Measurements from ENCODE around the gene GRHPR. TPM values are rescaled to one million over a fixed set of nuclear protein-coding genes. Genes with fewer than 3 reads are reported as not detected.

Gene GRHPR
- total RNA-seq, 1 experiment from 2014 or later, result 54.8 TPM

DNA sequence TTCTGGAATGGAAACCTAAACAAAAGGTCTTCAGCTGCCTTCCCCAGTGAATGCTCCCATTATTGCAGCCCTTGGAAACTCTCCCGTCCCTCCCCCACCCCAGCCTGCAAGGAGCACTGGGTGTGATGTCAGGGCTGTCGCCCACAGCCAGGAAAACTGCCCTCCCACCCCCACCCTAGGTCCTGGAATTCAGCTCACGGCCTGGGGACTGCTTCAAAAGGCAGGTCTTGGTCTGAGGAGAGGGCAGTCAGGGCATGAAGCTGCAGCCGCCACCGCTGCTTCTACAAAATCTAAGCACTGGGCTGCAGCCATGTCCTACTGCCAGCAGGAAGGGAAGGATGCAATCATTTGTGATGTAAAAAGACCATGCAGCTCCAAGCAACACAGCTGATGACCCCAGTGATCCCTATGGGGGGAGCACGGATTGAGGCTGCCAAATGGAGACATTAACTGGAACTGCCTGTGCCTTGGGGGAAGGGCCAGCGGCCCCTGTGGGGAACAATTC lies 11.4 kb downstream of the GRHPR start:
- in situ Hi-C loops (cut with HindIII; ENCODE audit: low pct_unique_long_range_greater_than_20kb, low sequenced_read_pairs), result no loop called here
- DNase-seq (ENCODE audit: low read depth), result no peak

GRCh38 chr9:37436540-37436939 lies 14.0 kb downstream of the GRHPR start:
- in situ Hi-C loops (cut with HindIII; ENCODE audit: low pct_unique_long_range_greater_than_20kb, low sequenced_read_pairs), result no loop called here
- no peak for DNase-seq (ENCODE audit: low read depth)

DNA sequence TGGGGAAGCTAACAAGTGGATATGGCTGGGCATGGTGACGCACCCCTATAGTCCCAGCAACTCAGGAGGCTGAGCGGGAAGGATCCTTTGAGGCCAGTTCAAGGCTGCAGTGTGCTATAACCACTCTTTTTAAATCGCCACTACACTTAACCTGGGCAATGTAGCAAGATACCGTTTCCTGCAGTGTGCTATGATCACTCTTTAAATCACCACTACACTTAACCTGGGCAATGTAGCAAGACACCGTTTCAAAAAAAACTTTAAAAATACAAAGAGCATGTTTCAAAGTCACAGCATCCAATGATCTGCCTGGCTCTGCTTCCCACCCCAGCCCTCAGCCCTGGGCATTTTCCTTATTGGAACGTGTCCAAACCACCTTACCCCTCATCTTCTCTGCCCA lies 14.5 kb downstream of the GRHPR start:
- in situ Hi-C loops (cut with HindIII; ENCODE audit: low pct_unique_long_range_greater_than_20kb, low sequenced_read_pairs), result no loop called here
- DNase-seq (ENCODE audit: low read depth), result no peak

- no peak for DNase-seq (ENCODE audit: low read depth)
- in situ Hi-C loops (cut with HindIII; ENCODE audit: low pct_unique_long_range_greater_than_20kb, low sequenced_read_pairs), result no loop called here
Measured at GRCh38 chr9:37437621-37438020, 15.1 kb downstream of the GRHPR start.

DNA sequence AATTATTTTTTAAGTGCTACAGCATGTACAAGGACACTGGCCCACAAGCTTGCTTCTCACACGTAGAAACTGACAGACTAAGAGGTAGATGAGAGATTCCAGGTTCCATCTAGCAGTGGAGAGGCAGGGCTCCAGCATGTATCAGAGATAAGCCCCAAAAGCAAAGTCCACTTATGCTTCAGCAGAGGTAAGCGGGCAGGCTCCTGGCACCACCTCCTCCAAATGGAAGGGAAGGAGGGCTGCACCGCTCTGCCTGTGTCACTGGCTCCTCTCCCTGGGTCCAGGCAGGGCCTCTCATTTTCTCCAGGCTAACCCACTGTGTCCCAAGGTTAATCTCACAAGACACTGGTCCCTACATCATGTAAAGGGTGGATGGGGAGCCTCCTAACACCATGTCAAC lies 15.9 kb downstream of the GRHPR start:
- no peak for DNase-seq (ENCODE audit: low read depth)
- in situ Hi-C loops (cut with HindIII; ENCODE audit: low pct_unique_long_range_greater_than_20kb, low sequenced_read_pairs), result no loop called here

GRCh38 chr9:37441776-37442370 lies 19.4 kb downstream of the GRHPR start:
- in situ Hi-C loops (cut with HindIII; ENCODE audit: low pct_unique_long_range_greater_than_20kb, low sequenced_read_pairs), result no loop called here
- DNase-seq (ENCODE audit: low read depth), result no peak

DNA sequence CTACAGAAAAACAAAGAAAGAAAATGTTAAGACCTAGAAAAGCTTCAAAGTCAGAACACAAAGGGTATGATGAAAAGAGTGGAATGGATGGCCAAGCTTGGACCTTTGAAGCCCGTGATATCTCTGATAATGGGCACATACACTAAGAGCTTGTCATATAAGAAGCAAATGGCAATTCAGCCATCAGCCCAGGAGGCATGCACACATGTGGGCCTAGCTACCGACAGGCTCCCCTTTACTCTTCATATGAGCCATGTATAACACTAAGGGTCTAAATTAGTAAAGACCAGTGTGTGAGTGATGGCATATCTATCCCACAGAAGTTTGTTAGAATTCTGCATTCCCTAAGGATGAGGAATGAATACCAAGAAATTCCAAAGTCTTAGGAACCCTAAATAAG lies 20.1 kb downstream of the GRHPR start:
- in situ Hi-C loops (cut with HindIII; ENCODE audit: low pct_unique_long_range_greater_than_20kb, low sequenced_read_pairs), result no loop called here
- no peak for DNase-seq (ENCODE audit: low read depth)

GRCh38 chr9:37443566-37443965 lies 21.1 kb downstream of the GRHPR start:
- in situ Hi-C loops (cut with HindIII; ENCODE audit: low pct_unique_long_range_greater_than_20kb, low sequenced_read_pairs), result no loop called here
- DNase-seq (ENCODE audit: low read depth), result no peak

GRCh38 chr9:37444890-37445289 lies 22.4 kb downstream of the GRHPR start:
- in situ Hi-C loops (cut with HindIII; ENCODE audit: low pct_unique_long_range_greater_than_20kb, low sequenced_read_pairs), result no loop called here
- DNase-seq (ENCODE audit: low read depth), result no peak

- in situ Hi-C loops (cut with HindIII; ENCODE audit: low pct_unique_long_range_greater_than_20kb, low sequenced_read_pairs), result no loop called here
- DNase-seq (ENCODE audit: low read depth), result no peak
Measured at GRCh38 chr9:37445832-37446231, 23.3 kb downstream of the GRHPR start.

DNA sequence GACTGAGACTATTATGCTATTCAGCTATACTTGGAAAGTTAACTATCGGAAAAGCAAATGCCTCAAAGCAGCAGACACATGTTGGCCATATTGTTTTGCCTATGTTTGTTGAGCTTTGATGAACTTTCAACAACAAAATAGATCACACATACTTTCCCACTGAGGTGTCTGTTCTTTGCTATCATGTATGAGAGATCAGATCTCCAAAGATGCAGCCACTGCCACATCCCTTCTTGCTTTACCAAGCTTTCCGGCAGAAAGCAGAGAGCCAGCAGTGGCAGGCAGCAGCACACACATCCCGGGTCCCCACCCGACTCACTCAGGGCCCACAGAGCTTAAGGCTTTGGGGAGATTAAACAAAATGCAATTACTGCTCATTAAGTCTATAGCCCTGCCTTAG lies 23.9 kb downstream of the GRHPR start:
- in situ Hi-C loops (cut with HindIII; ENCODE audit: low pct_unique_long_range_greater_than_20kb, low sequenced_read_pairs), result no loop called here
- DNase-seq (ENCODE audit: low read depth), result no peak

DNA sequence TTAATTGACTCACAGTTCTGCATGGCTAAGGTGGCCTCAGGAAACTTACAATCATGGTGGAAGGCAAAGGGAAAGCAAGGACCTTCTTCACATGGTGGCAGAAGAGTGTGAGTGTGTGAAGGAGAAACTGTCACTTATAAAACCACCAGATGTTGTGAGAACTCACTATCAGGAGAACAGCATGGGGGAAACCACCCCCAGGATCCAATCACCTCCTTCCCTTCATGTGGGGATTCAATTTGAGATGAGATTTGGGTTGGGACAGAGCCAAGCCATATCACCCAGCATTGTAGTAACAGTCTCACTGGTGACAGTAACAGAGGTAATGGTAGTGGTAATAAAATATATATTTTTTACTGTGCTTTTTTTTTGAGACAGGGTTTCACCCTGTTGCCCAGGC lies 24.6 kb downstream of the GRHPR start:
- in situ Hi-C loops (cut with HindIII; ENCODE audit: low pct_unique_long_range_greater_than_20kb, low sequenced_read_pairs), result no loop called here
- no peak for DNase-seq (ENCODE audit: low read depth)

DNA sequence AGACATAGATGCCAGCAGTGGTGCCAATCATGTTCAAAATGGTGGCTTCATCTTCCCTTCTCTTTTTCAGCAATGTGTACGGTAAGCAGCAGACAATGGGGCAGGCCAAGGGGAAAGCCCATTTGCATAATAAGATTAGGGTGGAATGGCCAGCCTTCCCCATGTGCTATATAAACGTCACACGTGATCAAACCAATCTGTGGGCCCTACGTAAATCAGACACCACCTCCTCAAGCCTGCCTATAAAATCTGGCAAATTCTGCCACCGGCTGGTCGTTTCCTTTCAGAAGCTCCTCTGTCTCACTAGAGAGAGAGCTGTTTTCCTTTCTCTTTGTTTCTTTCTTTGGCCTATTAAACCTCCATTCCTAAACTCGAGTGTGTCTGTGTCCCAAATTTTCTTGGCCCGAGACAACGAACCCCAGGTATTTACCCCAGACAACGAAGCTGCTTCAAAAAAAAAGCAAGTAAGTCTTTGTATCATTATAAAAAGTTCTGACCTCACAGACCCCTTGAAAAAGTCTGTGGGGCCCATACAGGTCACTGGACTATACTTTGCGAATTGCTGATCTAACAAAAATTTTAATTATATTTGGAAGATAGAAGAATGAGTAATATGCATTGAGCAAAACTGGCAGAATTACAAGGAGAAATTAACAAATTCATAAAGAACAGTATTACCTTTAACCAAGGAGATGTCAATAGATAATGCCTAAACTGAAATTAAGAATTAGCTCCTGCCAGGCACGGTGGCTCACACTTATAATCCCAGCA lies 27.6 kb downstream of the GRHPR start:
- DNase-seq (ENCODE audit: low read depth), result no peak
- in situ Hi-C loops (cut with HindIII; ENCODE audit: low pct_unique_long_range_greater_than_20kb, low sequenced_read_pairs), result no loop called here

- in situ Hi-C loops (cut with HindIII; ENCODE audit: low pct_unique_long_range_greater_than_20kb, low sequenced_read_pairs), result no loop called here
Measured at GRCh38 chr9:37451628-37452027, 29.1 kb downstream of the GRHPR start.

DNA sequence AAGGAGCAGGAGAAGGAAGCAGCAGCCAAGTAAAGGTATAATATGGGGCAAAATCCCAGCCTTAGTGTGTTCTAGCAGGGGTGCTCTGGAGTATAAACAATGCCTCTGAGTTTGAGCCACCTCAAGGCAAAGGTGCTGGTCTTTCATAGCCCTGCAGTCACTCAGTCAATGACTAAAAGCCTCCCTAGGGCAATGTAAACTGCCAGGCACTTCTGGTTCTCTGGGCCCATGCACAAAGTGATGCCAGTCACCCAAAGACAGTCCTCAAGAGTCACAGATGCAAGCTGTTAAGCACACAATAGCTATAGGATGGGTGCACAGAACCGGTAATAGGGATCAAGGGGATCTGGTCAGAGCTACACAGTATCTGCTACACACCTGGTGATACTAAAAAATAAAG lies 30.1 kb downstream of the GRHPR start:
- DNase-seq (ENCODE audit: low read depth), result no peak
- in situ Hi-C loops (cut with HindIII; ENCODE audit: low pct_unique_long_range_greater_than_20kb, low sequenced_read_pairs), result no loop called here

More at GRCh38 chr9:37451628-37452027, 29.1 kb downstream of the GRHPR start:
- no peak for DNase-seq (ENCODE audit: low read depth)

GRCh38 chr9:37453827-37454226 lies 31.3 kb downstream of the GRHPR start:
- DNase-seq (ENCODE audit: low read depth), result no peak
- in situ Hi-C loops (cut with HindIII; ENCODE audit: low pct_unique_long_range_greater_than_20kb, low sequenced_read_pairs), result no loop called here

GRCh38 chr9:37454238-37454637 lies 31.7 kb downstream of the GRHPR start:
- in situ Hi-C loops (cut with HindIII; ENCODE audit: low pct_unique_long_range_greater_than_20kb, low sequenced_read_pairs), result no loop called here
- no peak for DNase-seq (ENCODE audit: low read depth)

DNA sequence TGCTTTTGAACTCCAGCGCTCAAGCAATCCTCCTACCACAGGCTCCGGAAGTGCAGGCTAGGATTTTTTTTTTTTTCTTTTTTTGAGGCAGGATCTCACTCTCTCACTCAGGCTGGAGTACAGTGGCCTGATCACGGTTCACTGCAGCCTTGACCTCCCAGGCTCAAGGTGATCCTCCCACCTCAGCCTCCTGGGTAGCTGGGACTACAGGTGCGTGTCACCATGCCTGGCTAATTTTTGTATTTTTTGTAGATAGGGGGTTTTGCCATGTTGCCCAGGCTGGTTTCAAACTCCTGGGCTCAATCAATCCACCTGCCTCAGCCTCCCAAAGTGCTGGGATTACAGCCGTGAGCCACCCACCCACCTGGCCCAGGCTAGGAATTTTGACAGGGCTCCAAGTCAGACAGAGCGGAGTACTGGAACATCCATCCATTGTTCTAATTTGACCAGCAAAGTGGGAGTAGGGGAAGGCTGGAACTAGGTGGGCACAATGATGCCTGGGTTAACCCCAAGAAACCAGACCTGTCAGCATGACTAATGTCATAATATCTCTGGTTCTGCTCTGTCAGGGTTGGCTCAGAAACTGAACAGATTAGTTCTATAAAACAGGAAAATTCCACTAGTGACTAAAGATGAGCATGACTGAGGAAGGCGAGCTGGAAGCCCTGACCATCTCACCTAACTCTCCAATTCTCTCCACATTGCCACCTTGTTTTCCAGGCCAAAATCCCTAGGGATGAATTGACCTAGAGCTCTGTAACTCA lies 33.6 kb downstream of the GRHPR start:
- no peak for DNase-seq (ENCODE audit: low read depth)
- in situ Hi-C loops (cut with HindIII; ENCODE audit: low pct_unique_long_range_greater_than_20kb, low sequenced_read_pairs), result no loop called here

GRCh38 chr9:37456817-37457216 lies 34.3 kb downstream of the GRHPR start:
- DNase-seq (ENCODE audit: low read depth), result no peak
- in situ Hi-C loops (cut with HindIII; ENCODE audit: low pct_unique_long_range_greater_than_20kb, low sequenced_read_pairs), result no loop called here

Measured in Caki2 (cell line).